Tibial artery (tissue), 4 donors: ENCODE measurements around the gene FBXO24.
A peak's percentile ranks its signal among the peaks of the same experiment; 100 is the strongest.
"Not testable (repeated sequence)": the region's sequence is repeated elsewhere in the genome, so short reads cannot be mapped to it uniquely, and the experiment has no call there.

Source experiments
- DNase-seq, 2 donors: peaks; one replicate each; pipeline ENCODE4 v3.0.0-alpha.2; 2019
- H3K27ac ChIP-seq, 2 donors: fragments of 200-600 bp; sonication (generic) in 1 of 2; 1 replicate in 1 of 2; 2 replicates in 1 of 2; pipeline ENCODE4 v1.5.1; 2018 to 2019; ENCODE audit warnings: mild to moderate bottlenecking in 1 of 2
- H3K27me3 ChIP-seq, 2 donors: fragments of 200-600 bp; sonication (generic) in 1 of 2; one replicate each; pipeline versions ENCODE4 v1.5.1 to v1.6.0; 2016 to 2019
- H3K36me3 ChIP-seq, 3 donors: fragments of 200-600 bp; sonication (generic) in 2 of 3; one replicate each; pipeline ENCODE4 v1.5.1; 2016 to 2019; ENCODE audit warnings: mild to moderate bottlenecking in 2 of 3
- H3K4me1 ChIP-seq, 4 donors: fragments of 200-600 bp; sonication (generic) in 2 of 4; 1 replicate in 3 of 4; 2 replicates in 1 of 4; pipeline ENCODE4 v1.5.1; 2016 to 2019
- H3K4me3 ChIP-seq, 2 donors: fragments of 200-600 bp; sonication (generic) in 1 of 2; 1 replicate in 1 of 2; 2 replicates in 1 of 2; pipeline ENCODE4 v1.5.1; 2018 to 2019; ENCODE audit warnings: mild to moderate bottlenecking in 2 of 2
- H3K9me3 ChIP-seq, 3 donors: fragments of 200-600 bp; sonication (generic) in 1 of 3; one replicate each; pipeline ENCODE4 v1.5.1; 2016 to 2019
- intact Hi-C: fragments of 100-400 bp; cut with DNase I; formaldehyde crosslinking; loops from one replicate; pipeline ENCODE4 v1.15.0; 2023; ENCODE audit warnings: low total_unique reads
- TF ChIP-seq, protein P1 (sequence below), 2 experiments: fragments of 200-600 bp in 1 of 2; fragments of 450-650 bp in 1 of 2; IDR thresholded peaks; one replicate each; pipeline ENCODE4 v1.5.1; 2017 to 2019; ENCODE audit warnings: antibody characterized with exemption in 2 of 2, mild to moderate bottlenecking in 1 of 2, moderate library complexity in 1 of 2

The FBXO24 gene

GRCh38 chr7:100540073-100540723 is 45.9 kb upstream of the FBXO24 start:
- TF ChIP-seq, protein P1, sequence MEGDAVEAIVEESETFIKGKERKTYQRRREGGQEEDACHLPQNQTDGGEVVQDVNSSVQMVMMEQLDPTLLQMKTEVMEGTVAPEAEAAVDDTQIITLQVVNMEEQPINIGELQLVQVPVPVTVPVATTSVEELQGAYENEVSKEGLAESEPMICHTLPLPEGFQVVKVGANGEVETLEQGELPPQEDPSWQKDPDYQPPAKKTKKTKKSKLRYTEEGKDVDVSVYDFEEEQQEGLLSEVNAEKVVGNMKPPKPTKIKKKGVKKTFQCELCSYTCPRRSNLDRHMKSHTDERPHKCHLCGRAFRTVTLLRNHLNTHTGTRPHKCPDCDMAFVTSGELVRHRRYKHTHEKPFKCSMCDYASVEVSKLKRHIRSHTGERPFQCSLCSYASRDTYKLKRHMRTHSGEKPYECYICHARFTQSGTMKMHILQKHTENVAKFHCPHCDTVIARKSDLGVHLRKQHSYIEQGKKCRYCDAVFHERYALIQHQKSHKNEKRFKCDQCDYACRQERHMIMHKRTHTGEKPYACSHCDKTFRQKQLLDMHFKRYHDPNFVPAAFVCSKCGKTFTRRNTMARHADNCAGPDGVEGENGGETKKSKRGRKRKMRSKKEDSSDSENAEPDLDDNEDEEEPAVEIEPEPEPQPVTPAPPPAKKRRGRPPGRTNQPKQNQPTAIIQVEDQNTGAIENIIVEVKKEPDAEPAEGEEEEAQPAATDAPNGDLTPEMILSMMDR (IDR thresholded peaks at IDR 0.05) = no peak
- peaks cover 0 to 43% (median 34%) of the 10 kb centered on the region in 4 donors for H3K4me1 ChIP-seq
- intact Hi-C loops = no loop called here
- H3K27me3 ChIP-seq = no peaks in the 10 kb centered on the region
- H3K27ac ChIP-seq = peak overlapping the region in 1 of 2 donors; percentile 71
- H3K4me3 ChIP-seq = peak overlapping the region; percentile 60 to 90
- no peak for DNase-seq
- no peaks in the 10 kb centered on the region for H3K9me3 ChIP-seq
- H3K36me3 ChIP-seq = no peaks in the 10 kb centered on the region

DNA sequence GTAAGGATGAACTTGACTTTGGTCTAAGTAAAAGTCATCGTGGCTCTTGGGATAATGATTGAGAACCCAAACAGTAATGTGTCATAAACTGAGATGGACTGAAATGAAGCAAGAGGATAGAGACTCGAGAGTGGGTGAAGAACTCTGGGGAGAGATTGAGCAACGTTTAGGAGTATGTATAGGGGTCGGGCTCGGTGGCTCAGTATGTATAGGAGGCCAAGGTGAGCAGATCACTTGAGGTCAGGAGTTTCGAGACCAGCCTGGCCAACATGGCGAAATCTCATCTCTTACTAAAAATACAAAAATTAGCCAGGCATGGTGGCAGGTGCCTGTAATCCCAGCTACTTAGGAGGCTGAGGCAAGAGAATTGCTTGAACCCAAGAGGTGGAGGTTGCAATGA is 44.8 kb upstream of the FBXO24 start:
- H3K27me3 ChIP-seq, DNase-seq, H3K27ac ChIP-seq, H3K36me3 ChIP-seq, H3K4me3 ChIP-seq, intact Hi-C loops, H3K9me3 ChIP-seq: not testable (repeated sequence)
- H3K4me1 ChIP-seq = peaks cover 0 to 54% (median 45%) of the 10 kb centered on the region in 4 donors

DNA sequence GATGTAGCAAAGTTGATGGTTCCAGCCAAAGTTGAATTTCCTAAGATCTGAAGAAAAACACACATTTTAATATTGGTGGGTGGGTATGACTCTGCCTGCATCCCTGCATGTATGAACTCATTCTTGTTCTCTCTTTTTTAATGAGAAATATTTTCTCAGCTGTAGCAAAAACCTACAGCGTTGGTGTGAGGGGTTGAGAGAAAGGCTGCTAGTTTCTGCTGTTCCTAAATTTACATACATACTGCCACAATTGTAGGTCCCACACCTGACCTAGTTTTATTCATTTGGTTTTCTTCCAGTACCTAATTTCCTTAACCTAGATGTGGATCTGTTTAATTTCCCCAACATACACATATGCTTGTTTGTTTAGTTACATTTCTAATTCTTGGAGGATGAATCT is 42.5 kb upstream of the FBXO24 start:
- H3K4me3 ChIP-seq = no peak overlapping the region
- H3K27ac ChIP-seq = peak overlapping the region; percentile 85 to 92
- H3K4me1 ChIP-seq = peaks cover 0 to 72% (median 64%) of the 10 kb centered on the region in 4 donors
- no peak for DNase-seq
- intact Hi-C loops = no loop called here
- no peaks in the 10 kb centered on the region for H3K9me3 ChIP-seq
- TF ChIP-seq, protein P1 (IDR thresholded peaks at IDR 0.05) = no peak
- H3K27me3 ChIP-seq = no peaks in the 10 kb centered on the region
- no peaks in the 10 kb centered on the region for H3K36me3 ChIP-seq

DNA sequence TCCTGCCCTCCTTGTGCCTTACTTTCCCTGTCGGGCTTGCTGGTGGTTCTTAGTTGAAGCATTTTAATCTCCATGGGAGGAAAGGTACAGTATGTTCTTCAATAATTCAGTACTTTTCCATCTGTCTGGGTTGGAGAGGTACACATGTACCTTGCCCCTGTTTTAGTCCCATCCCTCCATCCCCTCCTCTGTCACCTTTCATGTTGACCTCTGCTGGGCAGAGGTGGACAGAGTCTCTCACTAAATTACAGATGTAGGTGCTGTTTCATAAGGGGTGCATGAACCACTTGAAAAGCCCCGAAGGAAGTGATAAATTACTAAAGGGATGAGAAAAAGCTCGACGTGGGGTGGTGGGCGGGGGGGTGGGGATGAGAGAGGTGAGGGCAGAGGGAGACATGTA is 41.7 kb upstream of the FBXO24 start:
- no peaks in the 10 kb centered on the region for H3K27me3 ChIP-seq
- H3K27ac ChIP-seq = peak overlapping the region; percentile 85 to 92
- intact Hi-C loops = no loop called here
- TF ChIP-seq, protein P1 (IDR thresholded peaks at IDR 0.05) = no peak
- DNase-seq = no peak
- H3K36me3 ChIP-seq = peaks cover 0 to 5% (median 4%) of the 10 kb centered on the region in 3 donors
- H3K4me3 ChIP-seq = no peak overlapping the region
- peaks cover 0 to 77% (median 66%) of the 10 kb centered on the region in 4 donors for H3K4me1 ChIP-seq
- H3K9me3 ChIP-seq = no peaks in the 10 kb centered on the region

DNA sequence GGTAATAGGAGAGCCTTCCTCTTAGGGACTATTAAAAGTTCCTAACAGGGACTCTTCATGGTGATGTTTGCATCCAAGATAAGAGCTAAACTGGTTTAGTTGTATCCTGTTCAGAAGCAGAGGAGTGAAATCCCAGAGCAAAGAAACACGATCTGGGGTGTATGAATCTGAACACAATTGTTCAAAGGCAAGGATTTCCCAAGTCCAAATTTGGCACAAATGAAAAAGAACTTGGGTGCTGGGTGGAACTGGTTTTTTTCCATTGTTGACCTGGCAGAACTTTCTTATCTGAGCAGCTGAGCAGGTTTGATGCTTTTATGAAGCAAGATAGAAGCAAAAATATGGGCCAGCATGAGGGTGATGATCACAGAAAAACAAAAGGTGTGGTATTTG is 41.2 kb upstream of the FBXO24 start:
- intact Hi-C loops = no loop called here
- DNase-seq = no peak
- peaks cover 0 to 71% (median 61%) of the 10 kb centered on the region in 4 donors for H3K4me1 ChIP-seq
- TF ChIP-seq, protein P1 (IDR thresholded peaks at IDR 0.05) = no peak
- peaks cover 0 to 11% (median 10%) of the 10 kb centered on the region in 3 donors for H3K36me3 ChIP-seq
- H3K27me3 ChIP-seq = no peaks in the 10 kb centered on the region
- H3K9me3 ChIP-seq = no peaks in the 10 kb centered on the region
- no peak overlapping the region for H3K4me3 ChIP-seq
- H3K27ac ChIP-seq = peak overlapping the region; percentile 85 to 92

- Histone ChIP-seq H3K9me3 (no peaks in the 10 kb centered on the region), H3K36me3 (peaks cover 2 to 15% (median 11%) of the 10 kb centered on the region in 3 donors), H3K4me1 (peaks cover 0 to 66% (median 55%) of the 10 kb centered on the region in 4 donors), H3K4me3 (peak overlapping the region in 1 of 2 donors; percentile 12), H3K27me3 (no peaks in the 10 kb centered on the region), H3K27ac (peak overlapping the region; percentile 85 to 92)
- peak; percentile 78 to 89 for DNase-seq
- TF ChIP-seq, protein P1 (IDR thresholded peaks at IDR 0.05) = peak in 1 of 2 experiments; percentile 24
- intact Hi-C loops = no loop called here
These were observed 40.6 kb upstream of the FBXO24 start for GRCh38 chr7:100545360-100546128.
